Sigmoid colon (tissue), 3 donors: Measurements from ENCODE around the gene RNF123.

ENCODE experiments used
- POLR2A ChIP-seq, 2 donors: fragments of 450-650 bp; IDR thresholded peaks; one replicate each; pipeline ENCODE4 v1.6.1; 2016; ENCODE audit warnings: antibody characterized with exemption in 2 of 2, mild to moderate bottlenecking in 2 of 2, moderate library complexity in 2 of 2
- TF ChIP-seq, protein P1 (sequence below), 4 experiments: fragments of 450-650 bp in 3 of 4; fragments of 200-600 bp in 1 of 4; IDR thresholded peaks; one replicate each; pipeline ENCODE4 v1.5.1; 2016 to 2019; ENCODE audit warnings: antibody characterized with exemption in 4 of 4, mild to moderate bottlenecking in 3 of 4, moderate library complexity in 2 of 4

DNA sequence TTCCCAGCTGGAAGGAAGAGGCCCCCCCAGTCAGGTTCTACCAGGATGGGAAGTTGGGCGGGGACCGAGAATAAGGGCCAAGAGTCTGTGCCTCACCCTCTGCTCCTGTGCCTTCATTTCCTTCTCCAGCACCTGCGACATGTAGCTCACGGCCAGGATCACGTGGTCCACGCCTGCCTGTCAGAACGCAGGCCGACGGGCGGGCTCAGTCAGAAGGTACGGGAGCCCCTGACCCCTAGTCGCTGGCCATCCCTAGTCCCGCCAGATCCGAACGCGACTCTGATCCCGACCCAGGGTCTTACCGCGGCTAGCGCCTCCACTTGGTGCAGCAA, 33.9 kb downstream of the RNF123 start:
- no peak for TF ChIP-seq POLR2A (IDR thresholded peaks at IDR 0.05)
- TF ChIP-seq, protein P1, sequence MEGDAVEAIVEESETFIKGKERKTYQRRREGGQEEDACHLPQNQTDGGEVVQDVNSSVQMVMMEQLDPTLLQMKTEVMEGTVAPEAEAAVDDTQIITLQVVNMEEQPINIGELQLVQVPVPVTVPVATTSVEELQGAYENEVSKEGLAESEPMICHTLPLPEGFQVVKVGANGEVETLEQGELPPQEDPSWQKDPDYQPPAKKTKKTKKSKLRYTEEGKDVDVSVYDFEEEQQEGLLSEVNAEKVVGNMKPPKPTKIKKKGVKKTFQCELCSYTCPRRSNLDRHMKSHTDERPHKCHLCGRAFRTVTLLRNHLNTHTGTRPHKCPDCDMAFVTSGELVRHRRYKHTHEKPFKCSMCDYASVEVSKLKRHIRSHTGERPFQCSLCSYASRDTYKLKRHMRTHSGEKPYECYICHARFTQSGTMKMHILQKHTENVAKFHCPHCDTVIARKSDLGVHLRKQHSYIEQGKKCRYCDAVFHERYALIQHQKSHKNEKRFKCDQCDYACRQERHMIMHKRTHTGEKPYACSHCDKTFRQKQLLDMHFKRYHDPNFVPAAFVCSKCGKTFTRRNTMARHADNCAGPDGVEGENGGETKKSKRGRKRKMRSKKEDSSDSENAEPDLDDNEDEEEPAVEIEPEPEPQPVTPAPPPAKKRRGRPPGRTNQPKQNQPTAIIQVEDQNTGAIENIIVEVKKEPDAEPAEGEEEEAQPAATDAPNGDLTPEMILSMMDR (IDR thresholded peaks at IDR 0.05) = no peak
